SK-N-SH treated with all-trans-retinoic acid at 6 μM for 48 hours (cell line): ENCODE data around the gene CCDC102B.
"Not testable (repeated sequence)": the region's sequence is repeated elsewhere in the genome, so short reads cannot be mapped to it uniquely, and the experiment has no call there.

Experiments
- ARNTL ChIP-seq: fragments of 450-650 bp; formaldehyde crosslinking; IDR thresholded peaks from 2 replicates; pipeline ENCODE4 v1.5.0; 2020; ENCODE audit warnings: low read depth, mild to moderate bottlenecking, moderate library complexity, borderline replicate concordance
- ESRRG ChIP-seq: fragments of 250-450 bp; sonication (Bioruptor Pico); IDR thresholded peaks from 2 replicates; pipeline ENCODE4 v1.6.1; 2021; ENCODE audit warnings: mild to moderate bottlenecking

DNA sequence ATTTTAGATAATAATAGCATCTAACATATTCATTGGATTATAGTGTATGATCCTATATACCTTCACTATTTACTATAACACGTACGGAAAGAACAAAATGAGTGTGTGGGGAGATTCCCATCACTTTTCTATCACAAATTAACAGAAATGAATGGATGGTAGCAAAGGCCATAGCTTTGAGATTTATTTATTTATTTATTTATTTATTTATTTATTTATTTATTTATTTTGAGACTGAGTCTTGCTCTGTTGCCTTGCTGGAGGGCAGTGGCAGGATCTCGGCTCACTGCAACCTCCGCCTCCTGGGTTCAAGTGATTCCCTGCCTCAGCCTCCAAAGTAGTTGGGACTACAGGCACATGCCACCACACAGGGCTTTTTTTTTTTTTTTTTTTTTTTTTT is 208.3 kb downstream of the CCDC102B start:
- not testable (repeated sequence) for TF ChIP-seq ARNTL, ESRRG (CRISPR knock-in tag)
